Stimulated activated naive CD4-positive, alpha-beta T cell (primary cell): ENCODE measurements around the gene SLC38A5.

Source experiments
- DNase-seq, 6 experiments: peaks; one replicate each; lab custom pipeline; 2025; lab: John Stamatoyannopoulos, UW

The SLC38A5 gene

DNA sequence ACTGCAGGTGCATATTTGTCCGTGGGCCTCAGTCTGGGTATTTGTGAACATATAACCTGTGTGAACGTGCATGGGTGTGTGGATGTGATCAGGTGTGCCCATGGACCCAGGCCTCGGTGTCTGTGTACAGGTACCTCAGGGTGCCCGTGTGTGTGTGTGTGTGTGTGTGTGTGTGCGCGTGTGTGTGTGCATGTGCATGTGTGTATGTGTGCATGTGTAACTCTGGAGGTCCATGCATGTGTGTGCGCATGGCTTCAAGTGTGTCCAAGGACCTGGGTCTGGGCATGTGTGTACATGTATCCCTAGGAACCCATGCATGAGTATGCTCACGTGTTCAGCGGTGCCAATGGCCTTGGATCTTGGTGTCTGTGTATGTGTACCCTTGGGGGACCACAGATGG, 21.7 kb upstream of the SLC38A5 start:
- no peak for DNase-seq

DNA sequence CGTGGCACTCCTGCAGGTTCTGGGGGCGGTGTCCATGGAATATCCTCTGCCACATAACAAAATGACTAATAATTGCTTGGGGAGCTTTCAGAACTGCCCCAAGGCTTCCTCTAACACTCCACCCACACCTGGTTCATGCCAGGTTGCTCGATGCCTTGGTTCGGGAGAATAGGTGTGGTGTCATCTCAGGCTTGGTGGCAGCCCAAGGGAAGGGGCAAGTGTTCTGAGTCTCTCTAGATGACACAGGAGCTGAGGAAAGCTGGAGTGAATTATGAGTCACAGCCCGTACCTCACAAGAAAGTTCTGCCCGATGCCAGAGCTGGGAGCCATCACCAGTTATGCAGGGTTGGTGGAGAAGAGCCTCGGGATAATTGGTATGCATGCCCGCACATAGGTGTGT, 20.6 kb upstream of the SLC38A5 start:
- no peak for DNase-seq

DNA sequence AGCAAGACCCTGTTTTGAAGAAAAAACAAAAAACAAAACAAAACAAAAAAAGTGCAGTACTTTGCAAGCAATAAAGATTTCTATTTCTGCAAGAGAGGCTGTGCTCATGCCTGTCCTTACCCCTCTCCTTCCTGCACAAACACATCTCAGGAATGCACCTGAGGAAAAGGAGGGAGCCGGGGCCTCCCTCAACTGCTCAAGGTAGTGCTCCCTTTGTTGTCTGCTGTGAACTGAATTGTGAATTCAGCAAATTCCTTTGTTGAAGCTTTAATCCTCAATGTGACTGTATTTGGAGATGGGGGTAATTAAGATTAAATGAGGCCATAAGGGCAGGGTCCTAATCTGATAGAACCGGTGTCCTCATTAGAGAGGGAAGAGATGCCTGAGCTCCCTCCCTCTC, 19.8 kb upstream of the SLC38A5 start:
- no peak for DNase-seq

DNA sequence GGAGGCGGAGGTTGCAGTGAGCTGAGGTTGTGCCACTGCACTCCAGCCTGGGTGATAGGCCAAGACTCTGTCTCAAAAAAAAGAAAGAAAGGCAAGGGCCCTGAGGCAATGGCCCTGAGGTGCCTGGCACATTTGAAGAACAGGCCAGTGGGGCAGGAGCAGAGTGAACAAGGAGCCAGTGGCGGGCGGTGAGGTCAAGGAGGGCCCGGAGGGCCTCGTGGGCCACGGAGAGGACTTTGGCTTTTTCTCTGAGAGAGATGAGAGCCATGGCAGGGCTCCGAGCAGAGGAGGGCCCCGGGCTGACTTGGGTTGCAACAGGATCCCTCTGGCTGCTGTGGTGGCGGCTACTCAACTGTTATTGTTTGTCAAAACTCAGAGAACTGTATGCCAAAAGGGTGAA, 19.2 kb upstream of the SLC38A5 start:
- no peak for DNase-seq

DNA sequence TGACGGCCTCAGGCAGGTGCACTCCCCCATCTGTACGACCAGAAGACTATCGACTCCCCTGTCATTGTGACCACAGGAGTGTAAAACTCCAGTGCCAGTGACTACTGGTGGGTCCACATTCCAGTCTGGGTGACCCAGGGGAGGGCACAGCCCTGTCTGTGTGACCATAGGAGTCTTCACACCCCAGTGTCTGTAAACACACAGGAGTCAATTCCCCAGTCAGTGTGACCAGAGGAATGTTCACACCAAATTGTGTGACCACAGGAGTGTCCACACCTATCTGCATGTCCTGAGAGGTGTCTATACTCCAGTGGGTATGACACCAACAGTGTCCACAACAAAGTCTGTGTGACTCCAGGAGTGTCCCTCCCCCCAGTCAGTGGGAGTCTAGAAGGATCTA, 18.0 kb upstream of the SLC38A5 start:
- DNase-seq = no peak

DNA sequence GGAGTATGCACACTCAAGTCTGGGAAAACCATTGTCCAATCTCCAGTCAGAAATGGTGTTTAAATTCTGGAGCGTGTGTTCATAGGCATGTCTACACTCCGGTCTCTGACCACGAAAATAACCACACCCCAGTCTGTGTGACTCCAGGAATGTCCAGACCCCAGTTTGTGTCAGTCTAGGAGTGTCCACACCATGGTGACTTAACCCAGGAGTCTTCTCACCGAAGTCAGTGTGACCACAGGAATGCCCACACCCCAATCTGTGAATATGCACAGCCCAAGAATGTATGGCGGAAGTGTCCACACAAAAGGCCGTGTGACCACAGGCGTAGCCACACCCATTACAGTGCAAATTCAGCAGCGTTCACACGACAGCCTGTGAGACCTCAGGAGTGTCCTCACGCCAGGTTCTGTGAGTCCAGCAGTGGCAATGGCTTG, 17.3 kb upstream of the SLC38A5 start:
- DNase-seq = no peak

DNA sequence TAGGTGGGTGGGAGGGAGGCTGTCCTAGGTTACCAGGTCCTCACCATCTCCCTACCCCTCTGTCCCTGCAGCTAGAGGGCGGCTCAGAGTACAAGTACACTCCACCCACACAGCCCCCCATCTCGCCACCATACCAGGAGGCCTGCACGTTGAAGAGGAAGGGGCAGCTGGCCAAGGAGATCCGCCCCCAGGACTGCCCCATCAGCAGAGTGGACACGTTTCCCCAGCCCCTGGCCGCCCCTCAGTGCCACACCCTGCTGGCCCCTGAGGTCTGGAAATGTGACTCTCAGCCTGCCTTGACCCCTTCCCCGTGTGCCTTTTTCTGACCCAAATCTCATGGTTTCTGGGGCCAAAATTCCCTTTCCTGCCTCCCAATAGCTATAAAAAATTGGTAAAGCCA, 12.5 kb upstream of the SLC38A5 start:
- DNase-seq = no peak

DNA sequence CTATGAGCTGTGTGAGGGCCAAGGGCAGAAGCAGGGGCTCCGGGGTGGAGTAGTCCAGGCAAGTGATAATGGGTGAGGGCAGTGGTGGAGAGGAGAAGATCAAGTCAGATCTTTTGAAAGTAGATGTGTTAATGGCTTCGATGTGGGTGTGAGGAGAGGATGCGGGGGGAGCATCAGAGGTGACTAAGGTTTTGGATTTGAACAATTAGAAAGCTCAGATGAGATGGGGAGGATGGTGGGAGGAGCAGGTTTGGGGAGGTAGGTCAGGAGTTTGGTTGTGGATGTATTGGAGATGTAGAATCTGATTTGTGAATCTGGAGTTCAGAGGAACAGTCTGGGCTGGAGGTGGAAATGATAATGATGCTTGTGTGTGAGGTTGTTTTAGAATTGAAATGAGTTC, 10.5 kb upstream of the SLC38A5 start:
- no peak for DNase-seq

DNA sequence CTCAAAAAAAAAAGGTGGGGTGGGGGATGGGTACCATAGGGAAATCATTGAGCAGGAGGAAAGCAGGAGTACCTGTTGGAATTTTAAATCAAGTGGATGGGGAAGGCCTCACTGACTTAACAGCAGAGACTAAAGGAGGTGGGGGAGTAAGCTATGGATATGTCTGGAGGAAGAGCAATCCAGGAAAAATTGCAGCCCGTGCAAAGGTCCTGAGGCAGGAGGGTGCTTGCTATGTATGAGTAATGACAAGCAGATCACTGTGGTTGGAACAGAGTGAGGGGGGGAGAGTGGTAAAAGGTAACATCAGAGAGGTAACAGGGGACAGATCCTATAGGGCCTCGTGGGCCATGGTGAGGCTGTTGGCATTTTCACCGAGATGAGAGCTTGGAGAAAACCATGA, 10.1 kb upstream of the SLC38A5 start:
- DNase-seq = no peak

DNA sequence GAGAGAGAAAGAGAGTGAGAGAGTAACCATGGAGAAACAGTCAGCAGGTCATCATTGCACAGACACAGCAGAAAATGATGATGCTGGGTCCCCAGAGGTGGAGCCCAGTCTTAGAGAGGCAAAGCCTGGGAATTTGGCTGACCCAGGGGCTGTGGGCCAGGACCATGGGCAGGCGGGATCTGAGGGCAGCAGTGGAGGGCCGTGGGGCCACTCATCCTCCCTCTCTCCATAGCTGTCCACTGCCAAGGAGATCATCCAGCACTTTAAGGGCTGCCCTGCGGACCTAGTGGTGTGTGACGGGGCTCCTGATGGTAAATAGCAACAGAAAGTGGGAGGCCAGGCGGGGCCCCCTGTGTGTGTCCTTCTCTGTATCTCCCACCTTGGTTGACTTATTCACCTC, 8.7 kb upstream of the SLC38A5 start:
- DNase-seq = no peak

DNA sequence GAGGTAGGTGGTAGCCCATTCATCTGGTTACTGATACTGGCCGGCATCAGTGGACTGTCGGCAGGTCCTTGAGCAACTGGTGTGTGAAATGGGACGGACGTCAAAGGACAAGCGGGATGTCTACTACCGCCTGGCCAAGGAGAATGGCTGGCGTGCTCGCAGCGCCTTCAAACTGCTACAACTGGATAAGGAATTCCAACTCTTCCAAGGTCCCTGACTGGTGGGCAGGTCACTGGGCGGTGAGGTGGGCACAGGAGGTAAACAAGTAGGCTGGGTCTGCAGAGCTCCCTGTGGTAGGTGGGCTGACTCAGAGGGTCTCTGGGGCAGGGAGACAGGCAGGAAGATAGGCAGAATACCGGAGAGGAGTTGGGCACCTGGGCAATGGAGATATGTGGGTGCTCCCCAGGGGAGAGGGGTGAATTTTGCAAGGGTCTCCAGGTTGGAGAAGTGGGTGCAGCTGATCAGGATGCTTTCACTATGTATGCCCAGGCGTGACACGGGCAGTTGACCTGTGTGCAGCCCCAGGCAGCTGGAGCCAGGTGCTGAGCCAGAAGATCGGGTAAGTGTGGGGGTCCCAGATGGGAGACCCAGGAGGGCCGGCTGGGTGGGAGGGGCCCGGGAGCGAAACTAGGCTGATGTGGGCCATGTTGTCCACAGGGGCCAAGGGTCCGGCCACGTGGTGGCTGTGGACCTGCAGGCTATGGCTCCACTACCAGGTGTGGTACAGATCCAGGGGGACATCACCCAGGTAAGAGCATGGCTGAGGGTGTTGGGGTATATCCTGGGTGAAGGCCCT, 8.1 kb upstream of the SLC38A5 start:
- no peak for DNase-seq

DNA sequence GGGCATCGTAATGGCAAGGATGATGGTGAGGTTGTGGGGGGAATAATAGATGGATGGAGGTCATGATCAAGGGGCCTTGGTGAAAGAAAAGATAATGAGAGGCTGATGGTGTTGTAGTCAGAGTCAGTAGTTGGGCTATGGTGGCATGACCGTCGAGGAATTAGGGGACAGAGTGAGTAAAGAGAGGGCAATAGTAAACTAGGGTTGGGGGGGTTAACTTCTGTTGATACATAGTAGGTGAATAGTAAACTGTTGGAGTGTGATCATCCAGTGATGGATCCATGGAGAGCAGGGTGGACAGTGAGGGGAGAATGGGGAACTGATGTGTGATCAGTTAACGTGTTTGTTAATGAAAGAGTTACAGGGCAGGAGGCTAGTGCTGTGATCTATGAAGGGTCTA, 6.9 kb upstream of the SLC38A5 start:
- DNase-seq = no peak

DNA sequence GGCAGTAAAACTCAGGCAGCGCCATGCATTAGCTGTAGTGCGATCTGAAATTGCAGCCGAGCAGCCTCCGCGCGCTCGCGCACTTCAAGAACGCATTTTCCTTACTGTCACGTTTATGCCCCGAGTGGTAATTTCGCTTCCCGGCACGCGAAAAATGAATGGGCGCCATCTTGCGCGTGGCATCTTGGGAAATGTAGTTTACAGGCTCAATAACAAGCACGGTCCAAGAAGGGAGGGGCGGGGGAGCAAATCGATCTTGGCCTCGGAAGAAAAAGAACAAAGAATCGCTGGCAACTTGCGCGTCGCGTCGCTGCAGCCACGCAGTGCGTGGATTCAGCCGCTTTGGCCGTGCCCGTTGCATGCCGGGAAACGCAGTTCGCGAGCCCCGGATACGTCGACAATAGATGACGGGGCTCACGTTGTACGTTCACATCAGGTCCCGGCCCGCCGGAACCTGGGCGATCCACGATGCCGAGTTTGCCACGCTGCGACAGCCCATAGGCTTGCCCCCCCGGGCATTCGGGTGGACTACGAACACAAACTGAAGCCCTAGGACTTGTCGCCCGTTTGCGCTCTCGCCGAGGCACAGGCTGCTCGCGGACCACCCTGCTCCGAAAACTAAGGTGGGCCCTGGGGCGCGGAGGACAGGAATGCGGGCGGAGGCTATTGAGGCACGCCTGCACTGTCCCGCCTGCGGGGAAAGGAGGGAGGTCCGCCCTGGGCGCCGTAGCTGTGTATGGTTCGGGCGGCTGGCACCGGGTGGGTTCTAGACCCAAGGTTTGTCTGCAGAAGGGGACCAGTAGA, 5.9 kb upstream of the SLC38A5 start, which contains the start of gene FTSJ1:
Gene FTSJ1 (plus strand): TSS at position 426 of the 804 bp plus-strand sequence. CDS start 1,849 bp downstream, outside the sequence.
- peak; percentile 75 to 93 (median 89) for DNase-seq

DNA sequence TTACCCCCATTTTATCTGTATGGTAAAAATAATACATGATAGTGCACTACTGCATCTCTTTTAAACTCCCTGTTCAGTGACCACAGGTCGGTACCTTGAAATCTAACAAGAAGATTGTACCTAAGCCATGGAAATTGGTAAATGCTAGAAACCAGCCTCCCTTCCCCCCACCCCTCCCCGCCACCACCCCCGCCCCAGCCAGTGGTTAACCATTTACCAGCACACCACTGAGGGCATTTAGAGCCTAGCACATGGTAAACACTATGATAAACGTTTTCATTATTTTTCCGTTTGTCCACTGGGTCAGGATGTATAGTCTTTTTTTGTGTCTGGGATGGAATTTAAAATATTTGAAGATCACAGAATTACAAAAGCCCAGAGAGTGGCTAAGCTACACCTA, 5.2 kb upstream of the SLC38A5 start:
- no peak for DNase-seq

DNA sequence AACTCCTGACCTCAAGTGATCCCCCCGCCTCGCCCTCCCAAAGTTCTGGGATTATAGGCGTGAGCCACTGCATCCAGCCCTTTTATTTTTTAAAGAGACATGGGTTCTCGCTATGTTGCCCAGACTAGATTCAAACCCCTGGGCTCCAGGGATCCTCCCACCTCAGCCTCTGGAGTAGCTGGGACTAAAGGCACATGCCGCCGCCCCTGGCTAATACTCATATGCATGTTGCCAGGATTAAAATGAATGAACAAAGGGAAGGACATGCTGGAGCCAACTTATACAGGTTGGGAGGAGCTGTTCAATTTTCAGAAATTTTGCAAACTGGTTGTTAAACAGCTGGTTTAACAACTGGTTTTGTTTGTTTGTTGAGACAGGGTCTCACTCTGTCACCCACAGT, 4.5 kb upstream of the SLC38A5 start:
- no peak for DNase-seq

DNA sequence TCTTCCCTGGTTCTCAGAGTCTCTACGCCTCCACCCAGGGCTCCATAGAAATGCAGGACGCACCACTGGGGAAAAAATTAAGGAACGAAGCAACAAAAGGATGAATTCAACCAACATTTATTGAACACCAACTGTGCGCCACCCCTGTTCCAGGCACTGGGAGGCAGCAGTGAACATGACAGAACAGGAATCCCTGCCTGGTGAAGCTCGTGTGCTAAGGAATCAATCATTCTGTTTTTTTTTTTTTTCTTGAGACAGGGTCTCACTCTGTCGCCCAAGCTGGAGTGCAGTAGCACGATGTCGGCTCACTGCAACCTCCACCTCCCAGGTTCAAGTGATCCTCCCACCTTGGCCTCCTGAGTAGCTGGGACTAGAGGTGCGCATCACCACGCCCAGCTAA, 4.1 kb upstream of the SLC38A5 start:
- DNase-seq = no peak

DNA sequence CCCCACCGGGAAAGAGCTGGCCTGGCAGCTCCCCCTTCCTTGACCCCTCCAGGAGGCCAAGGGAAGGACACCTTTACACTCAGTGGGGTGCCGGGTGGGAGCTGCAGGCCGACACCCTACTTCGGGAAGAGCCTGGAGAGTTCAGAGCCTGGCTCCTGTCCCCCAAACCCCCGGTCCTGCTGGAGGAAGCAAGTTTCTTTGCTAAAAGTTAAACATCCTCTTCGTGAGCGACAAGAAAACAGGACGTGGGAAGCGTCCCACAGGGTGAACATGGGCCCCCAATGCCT, 3.6 kb upstream of the SLC38A5 start:
- no peak for DNase-seq

DNA sequence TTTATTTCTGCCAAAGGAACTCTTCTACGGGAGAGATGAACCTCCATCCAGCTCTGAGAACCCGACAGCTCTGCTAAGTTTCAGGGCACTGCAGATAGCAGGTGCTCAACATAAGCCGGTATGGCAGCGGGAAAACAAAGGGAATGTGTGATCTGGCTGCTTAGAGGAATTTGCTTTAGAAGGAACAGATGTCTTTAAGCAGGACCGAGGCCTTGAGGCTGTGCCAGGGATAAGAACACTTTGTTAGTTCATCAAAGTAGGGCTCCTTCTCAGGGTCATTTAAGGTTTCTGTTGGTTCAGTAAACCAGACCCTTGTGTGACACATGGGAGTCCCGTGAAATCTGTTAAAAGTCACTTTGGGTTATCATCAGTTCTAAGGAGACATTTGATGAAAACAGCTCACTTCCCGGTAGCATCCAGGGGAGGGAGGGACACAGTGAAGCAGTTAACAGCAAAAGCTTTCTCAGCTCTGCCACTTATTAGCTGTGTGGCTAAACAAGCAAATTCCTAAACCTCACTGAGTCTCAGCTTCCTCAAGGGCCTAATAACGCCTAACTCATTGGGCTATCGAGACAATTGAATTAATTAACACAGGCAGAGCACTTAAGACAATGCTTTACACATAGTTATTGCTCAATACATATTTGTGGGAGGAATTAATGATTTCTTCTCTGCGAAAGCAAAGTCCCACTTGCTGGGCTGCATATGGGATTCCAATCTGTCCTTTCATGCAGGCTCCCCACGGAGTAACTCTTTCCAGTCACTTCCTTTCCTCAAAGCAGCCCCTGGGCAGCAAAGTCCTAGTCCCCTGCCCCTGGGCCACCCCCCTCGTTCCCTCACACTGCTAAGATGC, 3.0 kb upstream of the SLC38A5 start:
- DNase-seq = no peak

DNA sequence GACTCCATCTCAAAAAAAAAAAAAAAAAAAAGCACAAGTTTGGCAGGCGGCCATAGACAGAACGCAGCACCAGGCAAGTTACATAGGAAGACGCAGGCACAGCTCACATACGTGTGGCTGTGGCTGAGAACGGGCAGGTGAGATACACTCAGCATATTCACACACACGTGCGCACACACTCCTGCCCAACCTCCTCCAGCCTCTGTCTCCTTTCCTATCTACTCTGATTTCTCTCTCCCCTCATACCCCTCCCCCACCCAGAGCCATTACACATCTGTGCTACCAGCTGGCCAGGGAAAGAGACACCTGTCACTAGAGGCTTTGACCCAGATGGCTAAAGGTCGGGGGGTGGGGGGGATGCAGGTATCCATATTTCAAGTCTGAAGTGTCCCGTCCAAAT, 2.2 kb upstream of the SLC38A5 start:
- no peak for DNase-seq

DNA sequence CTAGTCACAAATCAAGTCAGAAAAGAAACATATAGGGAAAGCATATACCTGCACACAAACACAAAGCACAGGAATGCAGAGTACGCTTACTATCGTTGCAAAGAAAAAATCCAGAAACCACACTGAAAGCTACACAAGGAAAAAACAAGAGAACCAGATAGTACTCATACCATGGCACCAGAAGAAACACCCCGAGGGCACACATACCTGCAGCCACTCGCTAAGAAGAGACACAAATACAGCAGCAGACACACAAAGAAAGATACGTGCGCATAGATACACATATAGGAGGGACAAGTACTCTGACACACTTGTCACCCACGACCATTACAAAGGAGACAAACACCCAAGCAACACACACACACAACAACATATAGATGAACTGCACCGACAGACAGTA, 1.4 kb upstream of the SLC38A5 start:
- no peak for DNase-seq

DNA sequence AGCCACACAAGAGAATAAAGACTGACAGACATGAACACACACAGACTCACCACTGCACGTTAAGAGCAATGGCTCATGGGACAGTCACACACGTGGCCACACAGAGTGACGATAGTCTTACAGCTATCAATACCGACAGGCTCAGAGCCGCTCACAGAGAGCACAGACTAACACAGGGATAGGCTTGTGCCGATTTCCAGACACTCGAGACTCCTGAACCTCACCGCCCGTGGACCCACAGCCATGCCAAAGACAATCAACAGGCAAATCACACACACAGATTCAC, 716 bp upstream of the SLC38A5 start:
- DNase-seq = no peak

DNA sequence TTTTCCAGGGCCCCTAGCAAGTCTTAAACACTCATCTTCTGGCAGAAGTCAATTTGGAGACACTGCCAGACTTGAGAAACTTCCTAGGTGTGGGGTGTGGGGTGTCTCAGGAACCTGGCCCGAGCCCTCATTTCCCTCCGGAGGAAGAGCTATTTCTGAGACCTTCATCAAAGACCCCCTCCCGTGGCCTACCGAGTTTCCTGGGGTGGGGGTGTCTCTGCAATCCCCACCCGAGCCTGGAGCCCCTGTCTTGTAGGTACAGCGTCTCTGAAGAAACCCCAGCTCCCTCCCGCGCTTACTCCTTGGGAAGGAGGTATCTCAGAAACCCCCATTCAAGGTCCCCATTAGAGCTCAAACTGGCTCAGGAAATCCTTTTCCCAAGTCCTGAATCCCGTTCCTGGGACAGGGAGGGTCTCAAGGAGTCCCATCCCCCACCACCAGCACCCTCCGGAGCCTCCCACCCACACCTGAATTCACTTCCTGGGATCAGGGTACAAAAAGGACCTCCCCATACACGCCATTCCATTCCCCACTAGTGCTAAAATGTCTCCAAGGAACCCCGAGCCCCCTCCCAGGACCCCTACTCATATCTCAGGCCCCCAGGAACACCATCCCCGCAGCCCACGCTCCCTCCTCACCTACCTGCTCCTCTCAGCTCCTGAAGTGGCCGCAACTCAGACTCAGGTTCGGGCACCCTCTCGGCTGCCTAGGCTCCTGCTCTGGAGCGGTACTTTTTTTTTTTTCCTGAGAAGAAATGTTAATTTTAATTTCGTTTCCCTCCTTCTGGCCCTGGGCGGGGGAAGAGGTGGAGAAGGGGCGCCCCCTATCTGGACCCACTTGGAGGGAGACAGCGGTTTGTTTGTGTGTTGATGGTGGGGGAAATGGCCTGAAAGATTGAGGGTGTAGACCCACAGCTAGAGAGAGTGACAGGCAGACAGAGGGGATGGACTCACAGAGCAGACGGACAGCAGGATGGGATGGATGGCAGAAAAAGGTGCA, 1.1 kb downstream of the SLC38A5 start:
- peak in 4 of 6 experiments; percentile 7 to 25 (median 23) for DNase-seq
